ENCODE measurements around the gene DNER. TPM values are rescaled to one million over a fixed set of nuclear protein-coding genes. Genes with fewer than 3 reads are reported as not detected.

Gene DNER
- polyA plus RNA-seq, 2 of the 4 experiments (the other 2 are of a cell fraction): 0.34 to 4.2 TPM

DNA sequence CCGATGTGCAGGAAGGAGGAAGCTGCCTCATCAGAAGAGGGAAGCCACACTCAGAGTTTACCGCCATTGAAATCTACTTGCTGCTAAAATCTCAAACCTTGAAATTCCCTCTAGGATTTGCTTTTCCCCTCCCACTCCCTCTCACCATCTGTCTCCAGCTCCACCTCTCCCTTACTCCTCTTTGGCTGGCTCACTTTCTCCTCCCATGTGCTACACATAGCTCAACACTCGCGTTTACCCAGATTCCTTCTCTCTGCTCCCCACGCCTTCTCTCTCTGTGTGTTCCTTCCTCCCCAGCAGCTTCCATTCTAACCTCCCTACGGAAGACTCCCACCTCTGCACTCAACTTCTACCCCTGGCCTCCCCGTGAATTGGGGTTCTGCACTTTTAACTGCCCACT is 143.1 kb downstream of the DNER start (continued):
- no peak for TF ChIP-seq FOXS1 (CRISPR knock-in tag; IDR thresholded peaks at IDR 0.05)
- no peak for TF ChIP-seq BHLHE40 (IDR thresholded peaks at IDR 0.05; ENCODE audit: low read depth, low read length)
- no peak for TF ChIP-seq PHF8 (IDR thresholded peaks at IDR 0.05; ENCODE audit: borderline replicate concordance, low read depth)
- no peak for TF ChIP-seq TP53 (CRISPR knock-in tag; IDR thresholded peaks at IDR 0.05)
- TF ChIP-seq TFCP2L1 (CRISPR knock-in tag; IDR thresholded peaks at IDR 0.05): no peak
- TF ChIP-seq REST (IDR thresholded peaks at IDR 0.05): no peak
- TF ChIP-seq SMC3 (IDR thresholded peaks at IDR 0.05): no peak

GRCh38 chr2:229566370-229566769 is 148.0 kb downstream of the DNER start:
- H3K4me1 ChIP-seq: no peaks in the 10 kb centered on the region
- POLR2A ChIA-PET: no interaction called here

GRCh38 chr2:229564300-229564907 is 150.0 kb downstream of the DNER start:
- Histone ChIP-seq H3K4me2 (no peak overlapping the region), H3K4me1 (no peaks in the 10 kb centered on the region), H3K4me3 (no peak overlapping the region), H3K27ac (no peak overlapping the region), H3K9me3 (no peaks in the 10 kb centered on the region)
- WGBS (ENCODE audit: missing lambda C conversion rate): 2% methylated on average over 2 of the region's 2 CpGs
- CTCF ChIA-PET: no interaction called here
- no peak for DNase-seq (ENCODE audit: low read depth in 1 of 2, low spot score in 1 of 2)
- no peak for ATAC-seq
- POLR2A ChIA-PET: no interaction called here
- FAIRE-seq: no peak
- TF ChIP-seq NPAS2 (CRISPR knock-in tag; IDR thresholded peaks at IDR 0.05; ENCODE audit: borderline replicate concordance) (no peak), CHD2 (IDR thresholded peaks at IDR 0.05; ENCODE audit: low read length, partially characterized antibody) (no peak), MYC (IDR thresholded peaks at IDR 0.05; ENCODE audit: borderline replicate concordance, low read length) (no peak), TFCP2L1 (CRISPR knock-in tag; IDR thresholded peaks at IDR 0.05) (no peak), BCL3 (IDR thresholded peaks at IDR 0.05) (no peak), MAZ (IDR thresholded peaks at IDR 0.05; ENCODE audit: borderline replicate concordance, low read depth, low read length) (no peak), ZC3H11A (IDR thresholded peaks at IDR 0.05) (no peak), KDM5A (IDR thresholded peaks at IDR 0.05) (no peak), TP53 (CRISPR knock-in tag; IDR thresholded peaks at IDR 0.05) (no peak), ZFP36 (IDR thresholded peaks at IDR 0.05; ENCODE audit: borderline replicate concordance, partially characterized antibody) (no peak), HEYL (CRISPR knock-in tag; IDR thresholded peaks at IDR 0.05) (no peak), EHMT2 (IDR thresholded peaks at IDR 0.05; ENCODE audit: low read depth) (no peak), POLR2AphosphoS2 (conservative IDR thresholded peaks at IDR 0.05; ENCODE audit: low read length) (no peak), EP300 (IDR thresholded peaks at IDR 0.05) (no peak), NFE2L2 (conservative IDR thresholded peaks at IDR 0.05; ENCODE audit: low read length) (no peak), JUN (IDR thresholded peaks at IDR 0.05) (no peak)
- TF ChIP-seq, protein P1, sequence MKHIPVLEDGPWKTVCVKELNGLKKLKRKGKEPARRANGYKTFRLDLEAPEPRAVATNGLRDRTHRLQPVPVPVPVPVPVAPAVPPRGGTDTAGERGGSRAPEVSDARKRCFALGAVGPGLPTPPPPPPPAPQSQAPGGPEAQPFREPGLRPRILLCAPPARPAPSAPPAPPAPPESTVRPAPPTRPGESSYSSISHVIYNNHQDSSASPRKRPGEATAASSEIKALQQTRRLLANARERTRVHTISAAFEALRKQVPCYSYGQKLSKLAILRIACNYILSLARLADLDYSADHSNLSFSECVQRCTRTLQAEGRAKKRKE (CRISPR knock-in tag; IDR thresholded peaks at IDR 0.05; ENCODE audit: low read depth): no peak

More at GRCh38 chr2:229566370-229566769, 148.0 kb downstream of the DNER start:
- Histone ChIP-seq H3K27ac (no peak overlapping the region), H3K4me3 (no peak overlapping the region), H3K4me2 (no peak overlapping the region), H3K9me3 (no peaks in the 10 kb centered on the region)
- ATAC-seq (no peak), DNase-seq (ENCODE audit: low read depth in 1 of 2, low spot score in 1 of 2) (no peak), FAIRE-seq (no peak)
- WGBS (ENCODE audit: missing lambda C conversion rate): 21% methylated on average over 2 of the region's 2 CpGs
- no peak for TF ChIP-seq ZNF302 (CRISPR knock-in tag; IDR thresholded peaks at IDR 0.05)
- TF ChIP-seq, protein P2, sequence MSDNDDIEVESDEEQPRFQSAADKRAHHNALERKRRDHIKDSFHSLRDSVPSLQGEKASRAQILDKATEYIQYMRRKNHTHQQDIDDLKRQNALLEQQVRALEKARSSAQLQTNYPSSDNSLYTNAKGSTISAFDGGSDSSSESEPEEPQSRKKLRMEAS (IDR thresholded peaks at IDR 0.05): no peak
- CTCF ChIA-PET: interaction anchor here (2.3 kb wide), 1 partner anchor 20 kb away, joined by 10 read pairs; no protein-coding TSS in a partner anchor
